ENCODE results near the gene NAIP. TPM values are rescaled to one million over a fixed set of nuclear protein-coding genes. Genes with fewer than 3 reads are reported as not detected.

Gene NAIP, protein sequence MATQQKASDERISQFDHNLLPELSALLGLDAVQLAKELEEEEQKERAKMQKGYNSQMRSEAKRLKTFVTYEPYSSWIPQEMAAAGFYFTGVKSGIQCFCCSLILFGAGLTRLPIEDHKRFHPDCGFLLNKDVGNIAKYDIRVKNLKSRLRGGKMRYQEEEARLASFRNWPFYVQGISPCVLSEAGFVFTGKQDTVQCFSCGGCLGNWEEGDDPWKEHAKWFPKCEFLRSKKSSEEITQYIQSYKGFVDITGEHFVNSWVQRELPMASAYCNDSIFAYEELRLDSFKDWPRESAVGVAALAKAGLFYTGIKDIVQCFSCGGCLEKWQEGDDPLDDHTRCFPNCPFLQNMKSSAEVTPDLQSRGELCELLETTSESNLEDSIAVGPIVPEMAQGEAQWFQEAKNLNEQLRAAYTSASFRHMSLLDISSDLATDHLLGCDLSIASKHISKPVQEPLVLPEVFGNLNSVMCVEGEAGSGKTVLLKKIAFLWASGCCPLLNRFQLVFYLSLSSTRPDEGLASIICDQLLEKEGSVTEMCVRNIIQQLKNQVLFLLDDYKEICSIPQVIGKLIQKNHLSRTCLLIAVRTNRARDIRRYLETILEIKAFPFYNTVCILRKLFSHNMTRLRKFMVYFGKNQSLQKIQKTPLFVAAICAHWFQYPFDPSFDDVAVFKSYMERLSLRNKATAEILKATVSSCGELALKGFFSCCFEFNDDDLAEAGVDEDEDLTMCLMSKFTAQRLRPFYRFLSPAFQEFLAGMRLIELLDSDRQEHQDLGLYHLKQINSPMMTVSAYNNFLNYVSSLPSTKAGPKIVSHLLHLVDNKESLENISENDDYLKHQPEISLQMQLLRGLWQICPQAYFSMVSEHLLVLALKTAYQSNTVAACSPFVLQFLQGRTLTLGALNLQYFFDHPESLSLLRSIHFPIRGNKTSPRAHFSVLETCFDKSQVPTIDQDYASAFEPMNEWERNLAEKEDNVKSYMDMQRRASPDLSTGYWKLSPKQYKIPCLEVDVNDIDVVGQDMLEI (N-terminal part only)
- total RNA-seq, result 1.7 and 2.0 TPM in 2 replicates

DNA sequence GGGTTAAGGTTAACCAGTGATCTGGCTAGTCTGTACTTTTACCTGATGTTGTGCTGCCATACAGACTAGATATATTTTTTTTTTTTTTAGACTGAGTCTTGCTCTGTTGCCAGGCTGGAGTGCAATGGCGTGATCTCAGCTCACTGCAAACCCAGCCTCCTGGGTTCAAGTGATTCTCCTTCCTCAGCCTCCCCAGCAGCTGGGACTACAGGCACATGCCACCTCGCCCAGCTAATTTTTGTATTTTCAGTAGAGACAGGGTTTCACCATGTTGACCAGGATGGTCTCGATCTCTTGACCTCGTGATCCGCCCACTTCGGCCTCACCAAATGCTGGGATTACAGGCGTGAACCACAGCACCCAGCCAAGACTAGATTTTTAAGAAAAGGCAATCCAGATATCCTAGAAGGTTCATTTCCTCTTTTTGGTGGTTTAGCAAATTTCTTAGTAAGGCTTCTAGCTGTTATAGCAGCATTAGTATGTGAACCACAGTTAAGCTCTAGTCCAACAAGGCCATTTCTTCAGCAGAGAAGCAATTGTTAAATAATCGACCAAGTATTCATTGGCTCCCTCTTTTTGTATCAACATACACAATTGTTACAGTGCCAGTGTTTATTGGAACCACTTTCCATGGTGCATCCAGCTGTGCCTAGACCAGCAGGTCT is at the start of gene NAIP:
Gene NAIP, minus strand, starts transcription at position 51 of the 665 bp plus-strand sequence. CDS start 12,424 bp downstream, outside the sequence.

DNA sequence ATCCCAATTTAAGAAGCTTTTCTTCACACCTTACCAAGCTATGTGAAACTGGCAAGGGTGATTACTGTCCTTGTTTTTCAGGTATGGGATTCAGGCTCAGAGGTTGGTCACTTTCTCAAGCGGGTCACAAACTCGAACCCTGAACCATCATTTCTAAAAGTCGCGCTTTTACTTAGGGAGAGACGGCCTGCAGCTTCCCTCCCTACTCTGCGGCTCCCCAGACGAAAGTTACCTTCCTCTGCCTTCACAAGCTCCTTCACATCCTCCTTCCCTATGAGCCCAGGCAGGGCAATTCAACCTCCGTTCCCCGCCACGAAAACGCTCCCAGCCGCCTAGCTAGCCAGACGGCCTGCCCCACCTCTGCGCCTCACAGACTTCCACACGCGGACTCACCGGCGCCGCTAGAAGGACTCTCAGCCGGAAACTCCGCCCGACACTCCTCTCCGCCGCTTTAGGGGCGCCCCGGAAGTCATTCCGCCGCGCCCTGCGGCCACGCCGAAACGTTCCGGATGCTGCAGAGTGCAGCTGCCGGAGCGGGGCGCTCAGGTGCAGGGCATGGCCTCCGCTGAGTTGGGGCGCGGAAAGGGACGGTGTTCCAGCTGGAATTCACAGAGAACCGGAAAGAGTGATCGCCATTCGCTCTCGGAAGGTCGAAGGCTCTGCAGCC is 42.3 kb upstream of the NAIP start, which contains the start of gene GTF2H2:
Gene GTF2H2, minus strand, starts transcription at position 415 of the 667 bp plus-strand sequence. CDS start 4,913 bp downstream, outside the sequence.

Other genes starting within 250 kb of the NAIP start
- 2.4 and 4.5 TPM in 2 replicates for gene SERF1A, start 124.7 kb downstream of the NAIP start, total RNA-seq
- gene SMN1, start 100.3 kb downstream of the NAIP start, total RNA-seq, result 10.1 and 26.7 TPM in 2 replicates
- gene GTF2H2, start 42.3 kb upstream of the NAIP start, total RNA-seq, result 11.0 and 24.3 TPM in 2 replicates

Measured in smooth muscle cell of bladder (primary cell).